COR-L47 (cell line): Measurements from ENCODE around the gene FAM186B.

Experiments used
- DNase-seq: peaks from one replicate; lab custom pipeline; 2025; lab: John Stamatoyannopoulos, UW

The FAM186B gene

DNA sequence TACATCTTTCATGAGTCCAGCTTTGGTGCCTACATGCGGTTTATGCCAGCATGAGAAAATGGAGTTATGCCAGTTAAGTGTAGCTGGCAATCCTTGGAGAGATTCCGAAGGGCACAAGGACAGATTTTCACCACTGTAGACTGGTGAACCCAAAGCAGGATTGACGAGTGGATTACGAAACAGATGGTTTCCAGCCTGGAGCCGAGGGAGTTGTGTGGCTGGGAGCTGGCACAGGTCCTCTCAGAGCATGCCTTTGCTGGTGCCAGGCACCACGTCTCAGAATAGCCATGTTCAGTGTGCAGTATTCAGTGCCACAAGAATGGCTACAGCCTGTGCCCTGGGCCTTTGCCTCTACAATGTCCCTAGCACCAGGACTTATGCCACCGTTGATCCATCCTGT is 53.4 kb downstream of the FAM186B start:
- no peak for DNase-seq

DNA sequence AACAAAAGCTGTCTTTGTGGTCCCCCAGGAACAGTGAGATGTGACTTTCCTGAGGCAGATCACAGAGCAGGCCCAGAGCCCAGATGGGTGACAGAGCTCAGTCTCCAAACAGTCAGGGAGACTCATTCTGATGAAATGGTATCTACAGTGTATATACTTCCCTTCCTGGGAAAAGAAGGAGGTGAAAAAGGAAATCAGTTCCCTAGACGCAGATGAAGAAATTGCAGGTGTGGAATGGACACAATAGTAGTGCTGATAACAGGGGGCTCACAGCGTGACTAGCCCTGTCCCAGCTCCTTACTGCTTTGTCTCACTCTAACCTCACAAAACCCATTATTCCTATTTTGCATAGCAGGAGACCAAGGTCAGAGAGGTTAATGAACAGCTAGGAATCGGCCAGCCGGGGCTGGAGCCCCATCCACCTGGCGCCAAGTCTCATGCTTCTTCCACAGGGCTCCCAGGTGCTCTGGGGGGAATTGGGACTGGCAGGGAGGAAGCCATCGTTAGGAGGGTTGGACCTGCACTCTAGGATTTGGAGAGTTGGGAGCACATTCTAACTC is 54.7 kb downstream of the FAM186B start:
- no peak for DNase-seq

DNA sequence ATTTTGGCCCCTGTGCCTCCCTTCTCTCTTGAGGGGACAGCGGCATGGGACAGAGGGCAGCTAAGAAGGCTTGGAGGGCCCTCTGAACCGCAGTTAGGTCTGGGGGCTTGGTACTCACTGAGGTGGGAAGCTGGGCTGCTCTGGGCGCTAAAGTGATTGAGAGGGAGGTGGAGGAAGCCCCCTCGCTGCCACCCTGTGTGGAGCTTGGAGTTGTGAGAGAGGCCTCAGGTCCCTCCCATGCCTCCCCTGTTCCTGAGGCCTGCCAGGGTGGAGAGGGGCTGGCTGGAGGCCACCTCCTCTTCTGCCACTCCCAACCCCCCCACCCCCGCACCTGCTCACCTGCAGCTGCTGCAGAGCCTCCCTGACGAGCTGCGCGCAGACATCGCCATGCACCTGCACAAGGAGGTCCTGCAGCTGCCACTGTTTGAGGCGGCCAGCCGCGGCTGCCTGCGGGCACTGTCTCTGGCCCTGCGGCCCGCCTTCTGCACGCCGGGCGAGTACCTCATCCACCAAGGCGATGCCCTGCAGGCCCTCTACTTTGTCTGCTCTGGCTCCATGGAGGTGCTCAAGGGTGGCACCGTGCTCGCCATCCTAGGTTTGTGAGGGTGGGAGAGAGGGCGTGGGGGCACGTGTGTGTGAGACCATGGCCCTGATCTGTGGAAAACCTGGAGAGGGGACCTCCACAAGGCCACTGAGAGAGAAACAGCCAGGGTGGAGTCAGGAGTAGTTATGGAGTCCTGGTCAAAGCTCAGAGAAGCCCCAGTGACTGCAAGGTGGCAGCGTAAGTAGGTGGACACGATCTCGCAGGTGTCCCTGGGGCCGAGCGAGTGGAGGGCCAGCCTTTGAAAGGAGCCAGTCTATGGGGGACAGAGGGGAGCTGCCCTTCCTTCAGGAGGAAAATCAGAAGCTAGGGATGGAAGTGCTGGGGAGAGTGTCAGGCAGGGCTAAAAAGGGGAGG is 55.4 kb downstream of the FAM186B start:
- peak; percentile 94 for DNase-seq

DNA sequence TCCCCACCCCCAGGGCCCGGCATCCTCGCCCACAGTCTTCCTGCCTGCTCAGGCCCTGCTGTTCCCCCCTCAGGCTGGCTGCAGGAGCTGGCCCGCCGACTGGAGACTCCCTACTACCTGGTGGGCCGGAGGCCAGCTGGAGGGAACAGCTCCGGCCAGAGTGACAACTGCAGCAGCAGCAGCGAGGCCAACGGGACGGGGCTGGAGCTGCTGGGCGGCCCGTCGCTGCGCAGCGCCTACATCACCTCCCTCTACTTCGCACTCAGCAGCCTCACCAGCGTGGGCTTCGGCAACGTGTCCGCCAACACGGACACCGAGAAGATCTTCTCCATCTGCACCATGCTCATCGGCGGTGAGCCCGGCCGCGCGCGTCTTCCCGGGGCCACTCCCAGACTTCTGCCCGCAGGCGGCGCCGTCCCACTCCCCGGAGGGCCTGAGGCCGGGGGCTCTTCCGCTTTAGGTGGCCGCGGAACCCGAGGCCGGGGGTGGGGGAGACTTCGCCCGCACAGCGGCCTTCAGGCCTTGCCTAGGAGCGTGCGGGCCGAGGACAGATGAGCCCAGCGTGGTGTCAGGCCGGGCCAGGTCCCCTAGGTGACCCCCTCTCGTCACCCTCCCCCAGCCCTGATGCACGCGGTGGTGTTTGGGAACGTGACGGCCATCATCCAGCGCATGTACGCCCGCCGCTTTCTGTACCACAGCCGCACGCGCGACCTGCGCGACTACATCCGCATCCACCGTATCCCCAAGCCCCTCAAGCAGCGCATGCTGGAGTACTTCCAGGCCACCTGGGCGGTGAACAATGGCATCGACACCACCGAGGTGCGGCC is 56.4 kb downstream of the FAM186B start:
- no peak for DNase-seq

DNA sequence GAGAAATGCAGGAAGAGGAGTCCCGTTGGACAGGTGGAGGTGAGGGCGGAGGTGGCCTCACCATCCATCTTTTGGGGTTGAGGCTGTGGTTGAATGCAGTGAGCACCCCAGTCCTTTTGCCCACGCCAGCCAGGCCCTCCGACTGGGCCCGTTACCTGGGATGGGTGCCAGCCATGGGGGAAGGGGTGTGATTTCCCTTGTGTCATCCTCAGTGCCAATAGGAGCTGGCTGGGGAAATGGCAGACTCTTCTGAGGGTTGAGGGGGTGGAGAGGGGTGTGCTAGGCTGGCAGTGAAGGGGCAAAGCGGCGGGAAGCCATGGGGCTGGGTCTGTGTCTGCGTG is 57.0 kb downstream of the FAM186B start:
- no peak for DNase-seq

DNA sequence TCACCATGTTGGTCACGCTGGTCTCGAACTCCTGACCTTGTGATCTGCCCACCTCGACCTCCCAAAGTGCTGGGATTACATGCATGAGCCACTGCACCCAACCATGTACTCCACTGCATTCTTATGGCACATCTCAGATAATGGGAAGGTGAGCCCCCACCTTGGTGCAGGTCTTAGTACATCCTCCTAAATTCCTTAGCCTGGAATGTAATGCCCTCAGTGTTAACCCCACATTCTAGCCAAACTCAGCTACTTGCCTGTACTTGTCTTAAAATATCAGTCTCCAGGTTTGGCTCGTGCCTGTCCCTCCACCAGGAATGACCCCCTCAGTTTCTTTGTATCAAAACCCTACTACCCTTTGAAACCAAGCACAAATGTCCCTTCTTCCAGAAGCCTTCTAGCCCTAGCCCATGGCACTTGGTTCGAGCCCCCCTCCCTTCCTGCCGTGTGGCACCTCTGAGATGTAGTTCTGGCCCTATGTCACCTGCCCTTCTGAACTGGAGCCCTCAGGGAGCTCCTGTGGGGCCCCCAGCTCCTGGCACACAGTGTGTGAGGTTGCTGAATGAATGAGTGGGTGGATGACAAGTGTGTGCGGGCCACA is 58.2 kb downstream of the FAM186B start:
- no peak for DNase-seq

DNA sequence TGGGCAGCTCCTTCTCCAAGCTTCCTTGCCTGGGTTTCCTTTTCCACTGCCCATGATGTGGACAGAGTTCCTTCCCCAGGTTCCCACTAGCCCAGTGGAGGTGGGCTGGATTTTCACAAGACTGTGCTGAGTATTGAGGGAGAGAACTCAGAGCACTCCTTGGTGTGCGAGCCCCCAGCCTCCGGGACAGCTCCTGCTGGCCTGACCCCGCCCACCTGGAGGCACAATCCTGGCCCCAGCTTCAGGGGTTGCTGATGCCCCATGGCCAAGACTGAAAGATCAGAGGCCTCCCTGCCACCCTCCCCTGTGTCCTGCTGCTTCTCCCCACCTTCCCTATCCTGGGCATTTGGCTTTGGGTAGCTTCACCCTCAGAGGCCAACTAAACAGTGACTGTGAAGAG is 59.0 kb downstream of the FAM186B start:
- no peak for DNase-seq

DNA sequence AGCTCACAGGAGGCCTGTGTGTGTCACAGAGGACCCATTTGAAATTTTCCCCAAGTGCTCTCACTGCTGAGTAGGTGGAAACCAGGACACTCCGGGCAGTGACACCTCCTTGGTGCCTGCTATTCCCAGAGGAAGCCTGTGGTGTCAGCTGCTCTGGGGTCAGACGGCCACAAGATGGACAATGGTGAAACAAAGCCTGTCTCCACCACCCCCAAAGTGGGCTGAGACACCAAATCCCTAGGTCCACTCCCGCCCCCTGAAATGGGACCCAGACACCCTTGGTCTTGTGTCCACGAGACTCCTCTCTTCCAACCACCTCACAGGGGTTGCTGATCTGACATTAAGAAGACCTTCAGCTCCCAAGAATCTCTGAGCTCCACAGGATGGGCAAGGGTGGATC is 59.6 kb downstream of the FAM186B start:
- no peak for DNase-seq

DNA sequence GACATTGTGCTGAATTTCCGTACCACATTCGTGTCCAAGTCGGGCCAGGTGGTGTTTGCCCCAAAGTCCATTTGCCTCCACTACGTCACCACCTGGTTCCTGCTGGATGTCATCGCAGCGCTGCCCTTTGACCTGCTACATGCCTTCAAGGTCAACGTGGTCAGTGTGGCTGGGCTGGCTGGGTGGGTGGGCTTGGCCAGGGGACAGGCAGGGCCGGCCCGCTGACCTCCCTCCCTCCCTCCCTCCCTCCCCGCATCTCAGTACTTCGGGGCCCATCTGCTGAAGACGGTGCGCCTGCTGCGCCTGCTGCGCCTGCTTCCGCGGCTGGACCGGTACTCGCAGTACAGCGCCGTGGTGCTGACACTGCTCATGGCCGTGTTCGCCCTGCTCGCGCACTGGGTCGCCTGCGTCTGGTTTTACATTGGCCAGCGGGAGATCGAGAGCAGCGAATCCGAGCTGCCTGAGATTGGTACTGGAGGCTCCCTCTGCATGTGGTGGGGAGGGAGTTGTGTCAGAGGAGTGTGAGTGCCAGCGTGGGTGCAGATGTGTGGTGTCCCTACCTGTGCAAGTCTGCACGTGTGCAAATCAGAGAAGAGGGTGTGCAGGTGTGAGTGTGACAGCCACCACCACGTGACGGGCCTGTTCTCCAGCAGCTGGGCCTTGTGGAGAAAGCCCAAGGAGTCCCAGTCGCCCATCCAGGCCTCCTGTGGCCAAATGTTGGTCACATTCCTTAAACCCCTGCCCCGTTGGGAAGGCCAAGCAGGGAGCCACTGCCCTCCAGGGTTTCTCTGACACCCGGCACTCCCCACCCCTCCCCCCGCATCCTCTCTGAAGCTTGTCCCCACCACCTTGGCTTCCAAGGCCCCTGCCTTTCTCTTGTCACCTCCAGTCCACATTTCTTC is 61.3 kb downstream of the FAM186B start:
- DNase-seq, result no peak

DNA sequence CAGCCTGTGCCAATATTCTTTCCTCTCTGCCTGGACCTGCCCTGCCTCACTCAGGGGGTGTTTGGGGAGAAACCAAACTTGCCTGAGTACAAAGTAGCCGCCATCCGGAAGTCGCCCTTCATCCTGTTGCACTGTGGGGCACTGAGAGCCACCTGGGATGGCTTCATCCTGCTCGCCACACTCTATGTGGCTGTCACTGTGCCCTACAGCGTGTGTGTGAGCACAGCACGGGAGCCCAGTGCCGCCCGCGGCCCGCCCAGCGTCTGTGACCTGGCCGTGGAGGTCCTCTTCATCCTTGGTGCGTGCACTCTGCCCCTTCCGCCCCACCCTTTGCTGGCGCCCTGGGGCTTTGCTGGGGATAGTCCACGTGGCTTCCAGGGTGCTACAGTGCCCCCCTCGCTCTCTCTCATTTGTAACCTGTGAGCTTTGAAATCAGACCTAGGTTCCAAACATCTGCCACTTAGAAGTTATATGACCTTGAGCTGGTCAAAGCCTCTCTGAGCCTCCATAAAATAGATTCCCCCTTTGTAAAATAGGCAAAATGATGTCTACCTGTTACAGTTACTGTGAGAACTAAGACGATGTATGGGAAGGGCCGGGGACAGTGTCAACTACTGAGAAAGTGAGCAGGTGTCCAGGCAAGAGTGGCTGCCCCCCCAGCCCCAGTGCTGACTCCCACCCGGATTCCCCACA is 62.1 kb downstream of the FAM186B start:
- DNase-seq, result no peak

DNA sequence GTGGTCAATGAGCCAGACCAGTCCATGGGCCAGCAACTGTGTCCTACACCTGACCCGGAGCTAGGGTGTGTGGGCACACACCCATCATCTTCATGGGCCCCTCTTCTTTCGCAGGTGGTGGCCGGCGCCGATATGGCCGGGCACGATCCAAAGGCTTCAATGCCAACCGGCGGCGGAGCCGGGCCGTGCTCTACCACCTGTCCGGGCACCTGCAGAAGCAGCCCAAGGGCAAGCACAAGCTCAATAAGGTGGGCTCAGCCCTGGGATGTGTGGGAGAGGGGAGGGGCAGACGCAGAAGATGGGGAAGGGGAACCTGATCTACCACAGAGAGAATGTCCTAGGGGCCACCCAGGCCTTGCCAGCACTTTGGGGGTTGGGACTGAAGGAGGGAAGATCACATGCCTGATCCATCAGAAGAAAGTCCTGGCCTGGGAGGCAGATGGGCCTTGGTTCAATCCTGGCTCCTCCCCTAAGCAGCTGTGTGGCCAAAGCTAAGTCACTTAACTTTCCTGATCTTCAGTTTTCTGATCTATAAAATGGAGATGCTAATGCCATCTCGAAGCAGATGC is 62.8 kb downstream of the FAM186B start:
- no peak for DNase-seq

DNA sequence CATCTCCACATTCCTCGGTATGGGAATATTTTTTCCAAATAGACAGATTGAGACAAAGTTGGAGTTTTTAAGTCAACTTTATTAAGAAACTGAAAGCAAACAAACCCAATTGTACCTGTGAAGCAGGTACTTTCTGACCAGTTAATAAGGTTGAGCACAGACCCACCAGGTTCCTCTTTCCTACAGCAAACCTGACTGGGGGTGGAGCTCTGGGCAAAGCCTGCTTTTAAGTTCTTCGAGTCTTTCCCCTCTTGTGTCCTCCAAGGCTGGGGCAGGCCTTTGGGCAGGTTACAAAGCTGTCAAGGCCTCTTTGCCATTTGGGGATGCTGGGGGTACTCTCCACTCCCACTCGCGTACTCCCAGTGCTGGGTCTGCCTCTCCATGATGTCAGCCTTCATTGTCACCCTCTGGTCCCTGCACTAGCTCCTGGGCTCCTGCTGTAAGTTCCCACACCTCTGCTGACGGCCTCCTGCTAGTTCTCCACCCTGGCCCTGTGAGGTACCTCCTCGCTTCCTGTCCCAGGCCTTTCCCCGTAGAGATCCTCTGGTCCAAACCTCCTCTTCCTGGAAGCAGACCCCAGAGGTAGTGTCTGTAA is 63.4 kb downstream of the FAM186B start:
- no peak for DNase-seq

DNA sequence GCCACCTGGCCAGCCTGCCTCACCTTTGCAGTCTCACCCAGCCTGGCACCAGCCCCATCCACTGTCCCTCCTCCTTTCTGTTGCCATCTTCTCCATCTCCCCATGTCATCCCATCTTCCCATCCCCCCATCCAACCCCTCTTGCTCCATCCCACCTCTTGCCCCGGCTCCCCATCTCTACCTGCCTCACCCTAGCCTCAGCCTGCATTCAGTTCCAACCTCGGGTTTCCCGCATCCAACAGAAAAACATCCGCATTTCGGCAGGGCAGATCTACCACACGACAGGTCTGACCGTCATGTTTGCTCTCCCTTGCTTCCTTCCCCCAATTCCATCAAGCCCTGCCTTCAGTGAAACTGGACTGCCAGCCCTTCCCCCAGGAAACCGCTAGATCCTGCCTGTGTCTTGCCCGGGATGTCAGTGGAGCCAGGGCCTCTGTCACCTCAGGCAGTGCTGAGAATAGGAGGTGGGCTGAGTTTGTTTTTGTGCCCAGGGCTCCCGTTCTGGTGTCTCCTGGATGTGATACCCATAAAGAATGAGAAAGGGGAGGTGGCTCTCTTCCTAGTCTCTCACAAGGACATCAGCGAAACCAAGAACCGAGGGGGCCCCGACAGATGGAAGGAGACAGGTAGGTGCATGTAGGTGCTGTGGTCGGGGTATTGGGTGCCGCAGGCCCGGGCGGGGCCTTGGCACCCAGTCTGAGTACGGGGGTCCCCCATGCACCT is 64.1 kb downstream of the FAM186B start:
- no peak for DNase-seq

DNA sequence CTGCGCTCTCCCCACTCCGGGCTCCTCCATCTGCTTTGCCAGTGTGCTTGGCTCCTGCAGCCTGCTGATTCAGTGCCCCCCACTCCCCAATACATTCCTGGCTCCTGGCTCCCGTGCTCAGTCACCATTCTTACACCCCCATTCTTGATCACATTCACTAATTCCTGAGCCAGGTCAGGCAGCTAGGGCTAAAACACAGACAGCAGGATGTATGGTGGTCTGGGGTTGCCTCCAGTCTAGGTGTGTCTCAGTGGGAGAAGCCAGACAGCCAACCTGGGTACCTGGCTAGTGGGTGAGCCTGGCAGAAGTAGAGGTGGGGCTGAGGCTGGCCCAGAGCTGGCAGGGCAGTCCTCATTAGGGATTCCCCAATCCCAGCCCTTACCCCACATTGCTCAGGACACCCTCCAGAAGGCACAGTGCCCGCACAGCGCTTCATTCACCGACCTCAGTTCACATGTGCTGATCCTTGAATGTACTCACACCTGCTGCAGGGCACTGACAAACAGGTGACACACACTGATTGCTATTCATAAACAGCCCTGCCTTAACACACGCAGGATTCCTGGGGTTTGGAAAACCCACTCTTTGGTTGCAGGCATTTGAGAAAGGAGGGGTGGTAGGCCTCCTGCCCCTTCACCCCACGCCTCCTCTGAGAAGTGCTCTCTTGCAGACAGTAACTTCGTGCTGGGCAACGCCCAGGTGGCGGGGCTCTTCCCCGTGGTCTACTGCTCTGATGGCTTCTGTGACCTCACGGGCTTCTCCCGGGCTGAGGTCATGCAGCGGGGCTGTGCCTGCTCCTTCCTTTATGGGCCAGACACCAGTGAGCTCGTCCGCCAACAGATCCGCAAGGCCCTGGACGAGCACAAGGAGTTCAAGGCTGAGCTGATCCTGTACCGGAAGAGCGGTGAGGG is 65.0 kb downstream of the FAM186B start:
- no peak for DNase-seq

DNA sequence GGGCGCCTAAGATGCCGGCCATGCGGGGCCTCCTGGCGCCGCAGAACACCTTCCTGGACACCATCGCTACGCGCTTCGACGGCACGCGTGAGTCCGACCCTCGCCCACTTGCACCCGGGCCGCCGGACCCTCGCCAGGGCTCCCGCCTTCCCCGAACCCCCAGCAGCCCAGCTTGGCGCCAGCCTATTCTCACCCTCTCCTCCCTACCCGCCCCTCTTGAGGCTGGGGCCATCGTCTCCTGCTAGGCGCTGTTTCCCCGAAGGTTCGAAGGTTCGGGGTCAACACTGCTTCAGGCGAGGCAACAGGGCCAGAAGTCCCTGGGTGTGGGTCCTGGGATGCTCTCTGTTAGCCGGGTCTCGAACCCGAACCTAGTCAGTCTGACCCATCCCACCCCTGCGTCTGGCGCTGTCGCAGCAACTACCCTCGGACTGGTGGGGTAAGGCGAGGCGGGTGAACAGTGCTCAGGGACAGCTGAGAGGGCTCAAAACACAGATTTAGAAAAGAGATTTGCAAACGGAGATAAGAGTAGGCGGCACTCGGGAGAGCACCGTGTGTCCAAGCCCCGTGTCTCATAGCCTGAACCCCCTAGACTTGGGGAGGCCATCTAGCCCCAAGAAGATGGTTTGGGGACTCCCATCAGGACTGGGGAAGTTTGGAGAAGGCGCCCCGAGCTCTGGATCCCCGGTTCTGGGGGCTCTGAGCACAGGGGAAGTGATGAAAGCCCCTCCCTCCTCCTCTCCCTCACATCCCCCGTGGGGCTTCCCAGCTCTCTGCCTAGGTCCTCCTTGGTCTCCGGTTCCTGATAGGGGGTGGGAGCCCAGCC is 65.8 kb downstream of the FAM186B start:
- DNase-seq, result no peak

DNA sequence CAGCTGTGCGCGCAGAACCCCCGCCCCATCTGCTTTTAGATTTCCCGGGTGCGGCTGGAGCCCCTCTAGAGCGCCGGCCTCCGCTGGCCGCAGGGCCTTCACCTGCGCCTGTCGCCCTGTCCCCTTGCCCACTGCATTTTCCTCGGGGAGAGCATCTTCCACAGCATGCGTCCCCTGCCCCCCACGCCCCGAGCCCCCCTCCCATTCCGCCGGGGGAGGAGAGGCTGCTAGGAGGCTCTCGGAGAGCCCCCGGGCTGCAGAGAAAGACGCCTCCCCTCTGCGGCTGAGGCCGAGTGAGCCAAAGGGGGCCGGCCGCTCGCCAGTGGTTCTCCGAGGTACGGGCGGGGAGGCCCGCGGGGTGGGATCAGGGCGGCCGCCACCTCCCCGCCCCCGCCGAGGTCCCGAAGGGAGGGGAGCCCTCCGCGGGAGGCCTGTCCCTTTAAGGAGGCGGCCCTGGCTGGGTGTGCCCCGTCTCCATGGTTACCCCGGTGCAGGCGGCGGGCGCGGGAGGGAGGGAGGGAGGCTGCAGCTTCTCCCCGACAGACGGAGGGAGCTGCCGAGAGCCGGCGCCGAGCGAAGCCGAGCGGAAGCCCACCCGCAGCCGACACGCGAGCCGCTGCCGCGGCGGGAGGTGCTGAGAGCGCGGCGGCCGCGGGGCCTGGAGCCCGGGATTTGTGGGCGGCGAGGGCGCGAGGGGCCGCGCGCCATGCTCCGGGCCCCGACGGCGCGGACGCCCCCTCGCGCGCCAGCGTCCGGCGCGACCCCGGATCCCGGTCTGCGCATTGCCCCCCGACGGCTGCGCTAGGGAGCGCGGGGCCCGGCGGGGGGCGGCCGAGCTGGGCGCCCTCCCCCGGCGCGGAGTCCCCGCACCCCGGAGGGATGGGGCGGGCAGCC is 66.7 kb downstream of the FAM186B start, which contains the start of gene KCNH3:
TSS of gene KCNH3 (plus strand) at position 521 of the 894 bp plus-strand sequence. CDS start 387 bp downstream, outside the sequence.
- peak; percentile 90 for DNase-seq
